Osteoblast (primary cell): ENCODE data around the gene TMC6. TPM values are rescaled to one million over a fixed set of nuclear protein-coding genes. Genes with fewer than 3 reads are reported as not detected.

ENCODE experiments used
- DNase-seq: peaks from one replicate; pipeline ENCODE4 v3.0.0; 2011; ENCODE audit warnings: low spot score, mixed read lengths; ENCODE audit not compliant: insufficient read length; ENCODE audit errors: missing footprints
- H2AFZ ChIP-seq: 2 replicates; pipeline ENCODE4 v1.6.0; 2011; ENCODE audit warnings: mild to moderate bottlenecking, low read length
- H3K27ac ChIP-seq: 2 replicates; pipeline ENCODE4 v1.5.1; 2011; ENCODE audit warnings: mild to moderate bottlenecking, low read depth, low read length, moderate library complexity
- H3K27me3 ChIP-seq: 2 replicates; pipeline ENCODE4 v1.6.0; 2012; ENCODE audit warnings: mild to moderate bottlenecking, control low read depth, inconsistent platforms, low read length, moderate library complexity; ENCODE audit not compliant: insufficient read depth
- H3K36me3 ChIP-seq: 2 replicates; pipeline ENCODE4 v1.5.1; 2011; ENCODE audit warnings: mild to moderate bottlenecking, low read length, control low read depth, moderate library complexity; ENCODE audit not compliant: insufficient read depth
- H3K4me1 ChIP-seq: 2 replicates; pipeline ENCODE4 v1.5.1; 2011; ENCODE audit warnings: mild to moderate bottlenecking, low read length, control low read depth, moderate library complexity; ENCODE audit not compliant: insufficient read depth
- H3K4me2 ChIP-seq: 2 replicates; pipeline ENCODE4 v1.6.0; 2011; ENCODE audit warnings: mild to moderate bottlenecking, low read length; ENCODE audit not compliant: insufficient read depth
- H3K4me3 ChIP-seq: fragments of 200-600 bp; sonication (generic); 3 replicates; pipeline ENCODE4 v1.5.1; 2012; ENCODE audit warnings: mild to moderate bottlenecking, low read length, inconsistent platforms; ENCODE audit not compliant: insufficient read depth
- H3K79me2 ChIP-seq: 2 replicates; pipeline ENCODE4 v1.6.0; 2012; ENCODE audit warnings: mild to moderate bottlenecking, low read length, control low read depth, inconsistent platforms; ENCODE audit not compliant: insufficient read depth
- H3K9me3 ChIP-seq: 2 replicates; pipeline ENCODE4 v1.5.1; 2011; ENCODE audit warnings: low read depth, low read length, control low read depth
- H4K20me1 ChIP-seq: 2 replicates; pipeline ENCODE4 v1.6.0; 2012; ENCODE audit warnings: mild to moderate bottlenecking, low read length, control low read depth; ENCODE audit not compliant: insufficient read depth
- total RNA-seq: library from RNA; depleted of rRNA; stranded (reverse); fragments of >200 nt; gene quantifications from 2 replicates; pipeline ENCODE4 v1.2.3, GENCODE V29; 2012
- TF ChIP-seq, protein P1 (sequence below): IDR thresholded peaks from 2 replicates; pipeline ENCODE4 v1.5.1; 2011; ENCODE audit warnings: mild to moderate bottlenecking, low read depth, low read length, moderate library complexity; ENCODE audit errors: extremely low read depth

Gene TMC6
- total RNA-seq, 1 donor = under 0.01 TPM

DNA sequence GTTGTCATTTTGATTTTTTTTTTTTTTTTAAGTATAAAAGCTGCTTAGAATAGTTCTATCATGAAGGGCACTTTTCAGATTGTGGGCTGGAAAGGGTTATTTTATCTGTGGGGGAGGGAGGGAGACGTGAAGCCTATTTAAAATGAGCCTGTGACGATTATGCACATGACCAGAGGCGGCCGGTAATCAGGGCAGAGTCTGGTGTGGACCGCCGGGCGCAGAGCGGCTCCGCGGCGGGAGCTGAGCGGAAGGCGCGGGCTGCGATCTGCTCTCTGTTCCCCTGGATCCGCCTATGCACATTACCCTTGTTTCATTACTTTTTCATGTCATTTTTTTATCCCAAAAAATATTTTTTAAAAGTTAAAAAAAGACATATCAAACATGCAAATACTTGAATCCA, 23.5 kb downstream of the TMC6 start:
- Histone ChIP-seq H4K20me1 (no peaks in the 10 kb centered on the region), H3K4me2 (no peak overlapping the region), H3K4me3 (no peak overlapping the region), H3K9me3 (no peaks in the 10 kb centered on the region), H3K4me1 (no peaks in the 10 kb centered on the region), H2AFZ (no peak overlapping the region), H3K27ac (no peak overlapping the region), H3K36me3 (peaks cover 9% of the 10 kb centered on the region), H3K79me2 (no peaks in the 10 kb centered on the region), H3K27me3 (no peaks in the 10 kb centered on the region)
- peak; percentile 66 for DNase-seq
- TF ChIP-seq, protein P1, sequence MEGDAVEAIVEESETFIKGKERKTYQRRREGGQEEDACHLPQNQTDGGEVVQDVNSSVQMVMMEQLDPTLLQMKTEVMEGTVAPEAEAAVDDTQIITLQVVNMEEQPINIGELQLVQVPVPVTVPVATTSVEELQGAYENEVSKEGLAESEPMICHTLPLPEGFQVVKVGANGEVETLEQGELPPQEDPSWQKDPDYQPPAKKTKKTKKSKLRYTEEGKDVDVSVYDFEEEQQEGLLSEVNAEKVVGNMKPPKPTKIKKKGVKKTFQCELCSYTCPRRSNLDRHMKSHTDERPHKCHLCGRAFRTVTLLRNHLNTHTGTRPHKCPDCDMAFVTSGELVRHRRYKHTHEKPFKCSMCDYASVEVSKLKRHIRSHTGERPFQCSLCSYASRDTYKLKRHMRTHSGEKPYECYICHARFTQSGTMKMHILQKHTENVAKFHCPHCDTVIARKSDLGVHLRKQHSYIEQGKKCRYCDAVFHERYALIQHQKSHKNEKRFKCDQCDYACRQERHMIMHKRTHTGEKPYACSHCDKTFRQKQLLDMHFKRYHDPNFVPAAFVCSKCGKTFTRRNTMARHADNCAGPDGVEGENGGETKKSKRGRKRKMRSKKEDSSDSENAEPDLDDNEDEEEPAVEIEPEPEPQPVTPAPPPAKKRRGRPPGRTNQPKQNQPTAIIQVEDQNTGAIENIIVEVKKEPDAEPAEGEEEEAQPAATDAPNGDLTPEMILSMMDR = no peak

DNA sequence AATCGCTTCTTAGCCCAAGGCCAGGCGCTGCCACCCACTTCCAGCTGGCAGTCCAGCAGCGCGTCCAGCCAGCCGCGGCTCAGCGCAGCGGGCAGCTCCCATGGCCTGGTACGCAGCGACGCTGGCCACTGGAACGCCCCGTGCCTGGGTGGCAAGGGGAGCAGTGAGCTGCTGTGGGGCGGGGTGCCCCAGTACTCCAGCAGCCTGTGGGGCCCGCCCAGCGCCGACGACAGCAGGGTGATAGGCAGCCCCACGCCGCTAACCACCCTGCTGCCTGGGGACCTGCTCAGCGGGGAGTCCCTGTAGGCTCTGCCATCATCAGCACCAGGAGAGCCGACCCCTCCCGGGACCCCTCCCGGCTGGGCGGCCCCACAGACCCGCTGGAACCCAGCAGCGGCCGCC, 24.0 kb downstream of the TMC6 start:
- TF ChIP-seq, protein P1 = no peak
- H3K4me2 ChIP-seq = no peak overlapping the region
- H3K79me2 ChIP-seq = no peaks in the 10 kb centered on the region
- no peak overlapping the region for H2AFZ ChIP-seq
- no peaks in the 10 kb centered on the region for H3K4me1 ChIP-seq
- H3K9me3 ChIP-seq = no peaks in the 10 kb centered on the region
- H4K20me1 ChIP-seq = no peaks in the 10 kb centered on the region
- peak; percentile 62 for DNase-seq
- H3K27ac ChIP-seq = no peak overlapping the region
- H3K36me3 ChIP-seq = peaks cover 9% of the 10 kb centered on the region
- no peaks in the 10 kb centered on the region for H3K27me3 ChIP-seq
- no peak overlapping the region for H3K4me3 ChIP-seq

DNA sequence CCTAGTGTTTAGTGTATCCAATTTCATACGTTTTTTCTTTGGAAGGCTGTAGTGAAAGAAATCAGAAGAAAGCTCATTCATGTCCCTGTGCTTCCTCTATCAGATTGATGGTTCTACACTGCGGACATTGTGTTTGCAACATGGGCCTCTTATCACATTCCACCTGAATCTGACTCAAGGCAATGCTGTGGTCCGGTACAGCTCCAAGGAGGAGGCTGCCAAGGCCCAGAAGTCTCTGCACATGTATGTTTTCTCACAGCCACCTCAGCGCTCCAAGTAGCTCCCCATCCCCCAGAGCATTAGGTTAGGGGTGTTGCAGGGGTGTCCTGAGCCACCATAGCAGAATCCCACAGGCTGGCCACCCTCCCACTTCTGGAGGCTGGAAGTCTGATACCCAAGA, 25.2 kb downstream of the TMC6 start:
- Histone ChIP-seq H3K79me2 (no peaks in the 10 kb centered on the region), H3K9me3 (no peaks in the 10 kb centered on the region), H3K4me1 (no peaks in the 10 kb centered on the region), H4K20me1 (no peaks in the 10 kb centered on the region), H3K27ac (no peak overlapping the region), H3K36me3 (peaks cover 19% of the 10 kb centered on the region), H3K4me3 (no peak overlapping the region), H2AFZ (no peak overlapping the region), H3K27me3 (no peaks in the 10 kb centered on the region), H3K4me2 (no peak overlapping the region)
- no peak for DNase-seq
- TF ChIP-seq, protein P1 = no peak

DNA sequence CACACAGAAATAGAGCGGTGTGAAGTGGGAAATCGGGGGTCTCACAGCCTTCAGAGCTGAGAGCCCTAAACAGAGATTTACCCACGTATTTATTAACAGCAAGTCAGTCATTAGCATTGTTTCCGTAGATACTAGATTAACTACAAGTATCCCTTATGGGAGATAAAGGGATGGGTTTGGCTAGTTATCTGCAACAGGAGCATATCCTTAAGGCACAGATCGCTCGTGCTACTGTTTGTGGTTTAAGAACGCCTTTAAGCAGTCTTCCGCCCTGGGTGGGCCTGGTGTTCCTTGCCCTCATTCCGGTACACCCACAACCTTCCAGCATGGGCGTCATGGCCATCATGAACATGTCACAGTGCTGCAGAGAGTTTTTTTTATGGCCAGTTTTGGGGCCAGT, 27.0 kb downstream of the TMC6 start:
- Histone ChIP-seq H3K4me3 (no peak overlapping the region), H3K4me2 (no peak overlapping the region), H3K27ac (no peak overlapping the region), H2AFZ (no peak overlapping the region), H4K20me1 (no peaks in the 10 kb centered on the region), H3K9me3 (no peaks in the 10 kb centered on the region), H3K27me3 (no peaks in the 10 kb centered on the region), H3K79me2 (no peaks in the 10 kb centered on the region), H3K4me1 (no peaks in the 10 kb centered on the region), H3K36me3 (peaks cover 20% of the 10 kb centered on the region)
- TF ChIP-seq, protein P1 = no peak
- DNase-seq = no peak
